GM06990 (cell line): Measurements from ENCODE around the gene CFAP100.
A peak's percentile ranks its signal among the peaks of the same experiment; 100 is the strongest.

Experiments used
- DNase-seq: peaks from one replicate; pipeline ENCODE4 v3.0.0-alpha.2; 2011; ENCODE audit not compliant: insufficient read length; ENCODE audit errors: extremely low read depth
- H3K27me3 ChIP-seq: replicated peaks from 2 replicates; pipeline ENCODE4 v1.6.0; 2011; ENCODE audit warnings: low read length; ENCODE audit not compliant: control insufficient read depth, insufficient read depth
- H3K36me3 ChIP-seq: 2 replicates; pipeline ENCODE4 v1.5.1; 2011; ENCODE audit warnings: low read length; ENCODE audit not compliant: control insufficient read depth, insufficient read depth
- H3K4me3 ChIP-seq: replicated peaks from 2 replicates; pipeline ENCODE4 v1.5.1; 2011; ENCODE audit warnings: low read depth, mild to moderate bottlenecking, control low read depth, low read length
- CTCF ChIP-seq: IDR thresholded peaks from 2 replicates; pipeline ENCODE4 v1.5.1; 2011; ENCODE audit warnings: low read length, control low read depth, mild to moderate bottlenecking, inconsistent platforms; ENCODE audit not compliant: insufficient read depth, poor library complexity, severe bottlenecking

The CFAP100 gene

GRCh38 chr3:126402666-126403302 lies 8.1 kb downstream of the CFAP100 start:
- DNase-seq = no peak
- no peak overlapping the region for H3K4me3 ChIP-seq
- TF ChIP-seq CTCF = no peak
- no peaks in the 10 kb centered on the region; the same call in 1 of the 2 replicates for H3K27me3 ChIP-seq
- no peaks in the 10 kb centered on the region for H3K36me3 ChIP-seq

- no peak for TF ChIP-seq CTCF
- no peaks in the 10 kb centered on the region; the same call in 1 of the 2 replicates for H3K27me3 ChIP-seq
Observed at GRCh38 chr3:126406389-126407296, 11.9 kb downstream of the CFAP100 start.

GRCh38 chr3:126407412-126408044 lies 12.8 kb downstream of the CFAP100 start:
- Histone ChIP-seq H3K27me3 (no peaks in the 10 kb centered on the region; the same call in 1 of the 2 replicates), H3K4me3 (no peak overlapping the region), H3K36me3 (no peaks in the 10 kb centered on the region)
- TF ChIP-seq CTCF = peak; percentile 14
- DNase-seq = no peak

More at GRCh38 chr3:126406389-126407296, 11.9 kb downstream of the CFAP100 start:
- Histone ChIP-seq H3K4me3 (no peak overlapping the region), H3K36me3 (no peaks in the 10 kb centered on the region)
- no peak for DNase-seq

- no peak for TF ChIP-seq CTCF
- no peak for DNase-seq
- Histone ChIP-seq H3K27me3 (no peaks in the 10 kb centered on the region; the same call in 1 of the 2 replicates), H3K4me3 (no peak overlapping the region), H3K36me3 (no peaks in the 10 kb centered on the region)
Observed at GRCh38 chr3:126408099-126408498, 13.4 kb downstream of the CFAP100 start.

GRCh38 chr3:126412841-126413692 lies 18.4 kb downstream of the CFAP100 start:
- H3K27me3 ChIP-seq = peaks cover 1% of the 10 kb centered on the region; the same call in 1 of the 2 replicates
- TF ChIP-seq CTCF = no peak
- DNase-seq = no peak
- H3K4me3 ChIP-seq = no peak overlapping the region
- H3K36me3 ChIP-seq = no peaks in the 10 kb centered on the region
